Uterus (tissue), 4 donors: Measurements from ENCODE around the gene PLXND1. TPM values are rescaled to one million over a fixed set of nuclear protein-coding genes. Genes with fewer than 3 reads are reported as not detected.

ENCODE experiments used
- DNase-seq, 2 donors: peaks; one replicate each; pipeline ENCODE4 v3.0.0-alpha.2; 2019 to 2020
- H3K27ac ChIP-seq, 2 donors: fragments of 200-600 bp; sonication (generic); 1 replicate in 1 of 2; 2 replicates in 1 of 2; pipeline ENCODE4 v1.5.1; 2016 to 2018
- H3K27me3 ChIP-seq, 2 donors: fragments of 200-600 bp; sonication (generic); one replicate each; pipeline ENCODE4 v1.5.1; 2018 to 2019; ENCODE audit warnings: control low read depth in 1 of 2
- H3K36me3 ChIP-seq, 2 donors: fragments of 200-600 bp; sonication (generic); one replicate each; pipeline ENCODE4 v1.5.1; 2019; ENCODE audit warnings: control low read depth in 1 of 2
- H3K4me1 ChIP-seq, 2 donors: fragments of 200-600 bp; sonication (generic); one replicate each; pipeline ENCODE4 v1.5.1; 2018 to 2019; ENCODE audit warnings: control low read depth in 1 of 2
- H3K4me3 ChIP-seq, 2 donors: fragments of 200-600 bp; sonication (generic); 1 replicate in 1 of 2; 2 replicates in 1 of 2; pipeline ENCODE4 v1.5.1; 2018 to 2019; ENCODE audit warnings: mild to moderate bottlenecking in 1 of 2
- H3K9me3 ChIP-seq, 2 donors: fragments of 200-600 bp; sonication (generic); one replicate each; pipeline ENCODE4 v1.5.1; 2019; ENCODE audit warnings: control low read depth in 1 of 2
- POLR2A ChIP-seq, 2 donors: fragments of 450-650 bp; IDR thresholded peaks; one replicate each; pipeline ENCODE4 v1.6.1; 2016; ENCODE audit warnings: antibody characterized with exemption in 2 of 2, mild to moderate bottlenecking in 1 of 2, moderate library complexity in 1 of 2
- intact Hi-C: fragments of 100-400 bp; cut with DNase I; formaldehyde crosslinking; loops from one replicate; pipeline ENCODE4 v1.15.1; 2023; ENCODE audit warnings: low total_unique reads
- total RNA-seq, 4 donors: library from RNA; depleted of rRNA in 3 of 4; stranded (reverse); fragments of >200 nt in 3 of 4; gene quantifications; one replicate each; pipeline versions ENCODE4 v1.1.0 to v1.2.4, GENCODE V29; 2014 to 2023
- TF ChIP-seq, protein P1 (sequence below), 4 experiments: fragments of 200-600 bp in 2 of 4; fragments of 450-650 bp in 2 of 4; sonication (generic) in 2 of 4; IDR thresholded peaks; one replicate each; pipeline ENCODE4 v1.5.1; 2016 to 2019; ENCODE audit warnings: antibody characterized with exemption in 4 of 4, mild to moderate bottlenecking in 2 of 4, moderate library complexity in 1 of 4
- donor health status: DM: yes; HTN: yes; CAD: no.

PLXND1 gene, protein sequence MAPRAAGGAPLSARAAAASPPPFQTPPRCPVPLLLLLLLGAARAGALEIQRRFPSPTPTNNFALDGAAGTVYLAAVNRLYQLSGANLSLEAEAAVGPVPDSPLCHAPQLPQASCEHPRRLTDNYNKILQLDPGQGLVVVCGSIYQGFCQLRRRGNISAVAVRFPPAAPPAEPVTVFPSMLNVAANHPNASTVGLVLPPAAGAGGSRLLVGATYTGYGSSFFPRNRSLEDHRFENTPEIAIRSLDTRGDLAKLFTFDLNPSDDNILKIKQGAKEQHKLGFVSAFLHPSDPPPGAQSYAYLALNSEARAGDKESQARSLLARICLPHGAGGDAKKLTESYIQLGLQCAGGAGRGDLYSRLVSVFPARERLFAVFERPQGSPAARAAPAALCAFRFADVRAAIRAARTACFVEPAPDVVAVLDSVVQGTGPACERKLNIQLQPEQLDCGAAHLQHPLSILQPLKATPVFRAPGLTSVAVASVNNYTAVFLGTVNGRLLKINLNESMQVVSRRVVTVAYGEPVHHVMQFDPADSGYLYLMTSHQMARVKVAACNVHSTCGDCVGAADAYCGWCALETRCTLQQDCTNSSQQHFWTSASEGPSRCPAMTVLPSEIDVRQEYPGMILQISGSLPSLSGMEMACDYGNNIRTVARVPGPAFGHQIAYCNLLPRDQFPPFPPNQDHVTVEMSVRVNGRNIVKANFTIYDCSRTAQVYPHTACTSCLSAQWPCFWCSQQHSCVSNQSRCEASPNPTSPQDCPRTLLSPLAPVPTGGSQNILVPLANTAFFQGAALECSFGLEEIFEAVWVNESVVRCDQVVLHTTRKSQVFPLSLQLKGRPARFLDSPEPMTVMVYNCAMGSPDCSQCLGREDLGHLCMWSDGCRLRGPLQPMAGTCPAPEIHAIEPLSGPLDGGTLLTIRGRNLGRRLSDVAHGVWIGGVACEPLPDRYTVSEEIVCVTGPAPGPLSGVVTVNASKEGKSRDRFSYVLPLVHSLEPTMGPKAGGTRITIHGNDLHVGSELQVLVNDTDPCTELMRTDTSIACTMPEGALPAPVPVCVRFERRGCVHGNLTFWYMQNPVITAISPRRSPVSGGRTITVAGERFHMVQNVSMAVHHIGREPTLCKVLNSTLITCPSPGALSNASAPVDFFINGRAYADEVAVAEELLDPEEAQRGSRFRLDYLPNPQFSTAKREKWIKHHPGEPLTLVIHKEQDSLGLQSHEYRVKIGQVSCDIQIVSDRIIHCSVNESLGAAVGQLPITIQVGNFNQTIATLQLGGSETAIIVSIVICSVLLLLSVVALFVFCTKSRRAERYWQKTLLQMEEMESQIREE (N-terminal part only)
- total RNA-seq: 100 to 1,000 TPM in 3 of 4 donors, 10 to 100 TPM in 1; 54.7 to 343 (median 121) TPM

DNA sequence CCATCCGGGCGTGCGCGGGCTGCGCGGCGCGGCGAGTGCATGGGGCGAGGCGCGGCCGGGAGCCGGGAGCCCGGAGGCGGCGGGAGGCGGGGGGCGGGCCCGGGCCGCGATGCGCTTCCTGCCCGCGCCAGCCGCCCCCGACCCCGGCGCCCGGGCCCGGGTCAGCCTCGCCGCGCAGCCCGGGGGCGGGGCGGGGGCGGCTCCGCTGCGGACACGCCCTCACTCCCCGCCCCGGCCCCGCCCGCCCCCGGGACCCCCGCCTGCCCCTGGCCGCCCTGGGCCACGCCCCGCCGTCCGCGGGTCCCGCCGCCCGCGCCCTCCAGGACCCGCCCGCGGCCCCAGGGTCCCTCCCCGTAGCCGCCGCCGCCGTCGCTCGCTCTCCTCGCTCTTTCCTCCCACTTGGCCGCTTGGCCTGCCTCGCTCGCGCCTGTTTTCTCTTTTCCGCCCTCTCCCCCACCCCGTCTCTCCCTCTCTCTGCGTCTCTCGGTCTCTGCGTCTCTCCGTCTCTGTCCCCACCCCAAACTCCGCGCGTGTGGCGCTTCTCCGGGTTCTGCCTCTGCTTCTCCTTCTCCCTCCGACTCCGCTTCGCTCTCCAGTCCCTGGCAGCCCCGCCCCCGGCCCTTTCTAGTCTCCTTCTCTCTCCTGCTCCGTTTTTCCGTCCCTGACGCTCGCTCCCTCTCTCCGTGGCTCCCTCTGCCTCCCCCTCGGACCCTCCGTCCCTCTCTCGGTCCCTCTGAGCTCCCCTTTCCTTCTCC is at the start of gene PLXND1:
Gene PLXND1 (minus strand): TSS at position 41 of the 755 bp plus-strand sequence. CDS start 37 bp downstream, at position 4.
- H3K27me3 ChIP-seq: no peaks in the 10 kb centered on the region
- peak; percentile 75 to 82 for DNase-seq
- peaks cover 0 to 20% of the 10 kb centered on the region in 2 donors for H3K4me1 ChIP-seq
- H3K9me3 ChIP-seq: no peaks in the 10 kb centered on the region
- H3K27ac ChIP-seq: peak within 1 kb of the TSS; percentile 96 to 97
- intact Hi-C loops: no loop called here
- TF ChIP-seq, protein P1, sequence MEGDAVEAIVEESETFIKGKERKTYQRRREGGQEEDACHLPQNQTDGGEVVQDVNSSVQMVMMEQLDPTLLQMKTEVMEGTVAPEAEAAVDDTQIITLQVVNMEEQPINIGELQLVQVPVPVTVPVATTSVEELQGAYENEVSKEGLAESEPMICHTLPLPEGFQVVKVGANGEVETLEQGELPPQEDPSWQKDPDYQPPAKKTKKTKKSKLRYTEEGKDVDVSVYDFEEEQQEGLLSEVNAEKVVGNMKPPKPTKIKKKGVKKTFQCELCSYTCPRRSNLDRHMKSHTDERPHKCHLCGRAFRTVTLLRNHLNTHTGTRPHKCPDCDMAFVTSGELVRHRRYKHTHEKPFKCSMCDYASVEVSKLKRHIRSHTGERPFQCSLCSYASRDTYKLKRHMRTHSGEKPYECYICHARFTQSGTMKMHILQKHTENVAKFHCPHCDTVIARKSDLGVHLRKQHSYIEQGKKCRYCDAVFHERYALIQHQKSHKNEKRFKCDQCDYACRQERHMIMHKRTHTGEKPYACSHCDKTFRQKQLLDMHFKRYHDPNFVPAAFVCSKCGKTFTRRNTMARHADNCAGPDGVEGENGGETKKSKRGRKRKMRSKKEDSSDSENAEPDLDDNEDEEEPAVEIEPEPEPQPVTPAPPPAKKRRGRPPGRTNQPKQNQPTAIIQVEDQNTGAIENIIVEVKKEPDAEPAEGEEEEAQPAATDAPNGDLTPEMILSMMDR (IDR thresholded peaks at IDR 0.05): no peak
- TF ChIP-seq POLR2A (IDR thresholded peaks at IDR 0.05): peak; percentile 37 to 71
- peak within 1 kb of the TSS; percentile 57 to 62 for H3K4me3 ChIP-seq
- no peaks in the 10 kb centered on the region for H3K36me3 ChIP-seq

DNA sequence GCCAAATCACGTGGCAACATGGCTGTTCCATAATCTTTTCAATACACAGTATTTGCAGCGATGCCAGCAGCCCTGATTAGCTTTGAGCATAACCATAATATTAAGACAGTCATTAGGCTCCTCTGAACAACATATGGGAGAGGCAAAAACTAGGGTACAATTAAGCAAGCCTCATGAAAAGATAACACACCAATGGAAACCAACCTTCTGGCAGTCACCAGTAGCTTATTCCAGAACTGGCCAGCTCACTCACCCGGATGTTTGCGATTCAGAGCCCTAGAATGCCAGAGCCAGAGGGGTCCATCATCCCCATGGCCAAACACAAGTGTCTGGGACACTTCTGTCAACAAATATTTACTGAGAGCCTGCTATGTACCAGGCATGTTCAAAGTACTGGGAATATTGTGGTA is 48.8 kb upstream of the PLXND1 start:
- Histone ChIP-seq H3K4me3 (no peak overlapping the region), H3K27ac (no peak overlapping the region), H3K27me3 (no peaks in the 10 kb centered on the region), H3K9me3 (no peaks in the 10 kb centered on the region), H3K4me1 (peaks cover 0 to 14% of the 10 kb centered on the region in 2 donors), H3K36me3 (no peaks in the 10 kb centered on the region)
- TF ChIP-seq, protein P1 (IDR thresholded peaks at IDR 0.05): no peak
- TF ChIP-seq POLR2A (IDR thresholded peaks at IDR 0.05): no peak
- intact Hi-C loops: loop anchor here (10.0 kb wide), 1 partner anchor 280 kb away; no protein-coding TSS in a partner anchor
- no peak for DNase-seq

DNA sequence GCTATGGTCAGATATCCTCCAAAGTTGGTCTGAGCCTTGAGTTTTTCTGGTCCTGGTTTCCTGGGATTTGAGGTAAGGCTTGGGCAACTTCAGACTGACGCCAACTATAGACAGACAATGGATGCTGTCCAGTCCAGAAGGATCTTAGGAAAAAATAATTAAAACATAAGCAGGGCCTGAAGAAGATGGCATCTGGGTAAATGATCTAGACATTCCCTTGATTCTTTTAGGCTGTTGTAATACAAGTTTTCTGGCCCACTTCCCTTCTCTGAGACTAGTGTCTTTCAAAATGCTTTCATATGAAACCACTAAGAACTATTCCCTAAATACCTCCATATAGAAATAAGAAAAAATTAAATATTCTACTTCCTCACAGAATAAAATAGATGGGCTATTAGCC is 47.7 kb upstream of the PLXND1 start:
- H3K4me3 ChIP-seq: no peak overlapping the region
- H3K27ac ChIP-seq: no peak overlapping the region
- no peaks in the 10 kb centered on the region for H3K9me3 ChIP-seq
- no peak for TF ChIP-seq POLR2A (IDR thresholded peaks at IDR 0.05)
- TF ChIP-seq, protein P1 (IDR thresholded peaks at IDR 0.05): no peak
- intact Hi-C loops: loop anchor here (10.0 kb wide), 1 partner anchor 281 kb away; no protein-coding TSS in a partner anchor
- no peaks in the 10 kb centered on the region for H3K36me3 ChIP-seq
- no peaks in the 10 kb centered on the region for H3K27me3 ChIP-seq
- no peak for DNase-seq
- peaks cover 0 to 14% of the 10 kb centered on the region in 2 donors for H3K4me1 ChIP-seq

DNA sequence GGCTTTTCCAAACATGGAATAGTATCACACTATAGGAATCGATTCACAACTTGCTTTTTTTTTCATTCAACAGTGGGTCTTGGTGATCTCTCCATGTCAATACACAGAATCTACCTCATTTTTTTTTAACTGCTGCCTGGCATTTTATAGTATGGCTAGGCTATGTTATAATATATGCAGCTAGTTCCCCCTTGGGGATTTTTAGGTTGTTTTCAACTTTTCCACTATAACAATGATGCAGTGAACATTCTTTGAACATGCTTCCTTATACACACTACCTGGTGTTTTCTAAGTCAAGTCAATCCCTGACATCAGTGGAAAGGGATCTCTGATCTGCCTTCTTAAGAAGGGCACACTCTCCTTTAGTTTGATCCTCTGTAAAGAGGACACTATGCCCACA is 46.5 kb upstream of the PLXND1 start:
- no peak overlapping the region for H3K27ac ChIP-seq
- no peak overlapping the region for H3K4me3 ChIP-seq
- intact Hi-C loops: loop anchor here (10.0 kb wide), 1 partner anchor 282 kb away; no protein-coding TSS in a partner anchor
- H3K36me3 ChIP-seq: no peaks in the 10 kb centered on the region
- TF ChIP-seq, protein P1 (IDR thresholded peaks at IDR 0.05): no peak
- no peak for TF ChIP-seq POLR2A (IDR thresholded peaks at IDR 0.05)
- no peaks in the 10 kb centered on the region for H3K9me3 ChIP-seq
- peaks cover 0 to 11% of the 10 kb centered on the region in 2 donors for H3K4me1 ChIP-seq
- no peak for DNase-seq
- H3K27me3 ChIP-seq: no peaks in the 10 kb centered on the region
